OCI-LY3 (cell line): Measurements from ENCODE around the gene OR4F15.

Experiments used
- H2AFZ ChIP-seq: fragments of 200-600, 300-600 bp; shearing (Covaris generic); 2 replicates; pipeline ENCODE4 v1.6.0; 2014; ENCODE audit warnings: antibody characterized with exemption, low read depth, low read length
- H3K27ac ChIP-seq: fragments of 200-600, 300-600 bp; sonication (generic); 2 replicates; pipeline ENCODE4 v1.5.1; 2014; ENCODE audit warnings: mild to moderate bottlenecking, low read length, moderate library complexity, mixed read lengths
- H3K27me3 ChIP-seq: fragments of 200-600, 300-600 bp; sonication (generic); 2 replicates; pipeline ENCODE4 v1.6.1; 2014; ENCODE audit warnings: low read depth, low read length, mixed read lengths
- H3K36me3 ChIP-seq: fragments of 200-600, 300-600 bp; sonication (generic); replicated peaks from 2 replicates; pipeline ENCODE3; 2014; ENCODE audit warnings: low read depth, low read length, mixed read lengths
- H3K4me1 ChIP-seq: fragments of 300-600, 200-600 bp; sonication (generic); 2 replicates; pipeline ENCODE4 v1.6.1; 2014; ENCODE audit warnings: low read length, mixed read lengths
- H3K4me2 ChIP-seq: fragments of 200-600, 300-600 bp; sonication (generic); 2 replicates; pipeline ENCODE4 v1.6.1; 2014; ENCODE audit warnings: low read length, mixed read lengths
- H3K4me3 ChIP-seq: fragments of 300-600, 200-600 bp; sonication (generic); 2 replicates; pipeline ENCODE4 v1.5.1; 2014; ENCODE audit warnings: antibody characterized with exemption, mild to moderate bottlenecking, low read length, moderate library complexity
- H3K79me2 ChIP-seq: fragments of 300-600, 200-600 bp; shearing (Covaris generic); 2 replicates; pipeline ENCODE4 v1.6.1; 2014; ENCODE audit warnings: mild to moderate bottlenecking, low read length, mixed read lengths
- H3K9ac ChIP-seq: fragments of 300-600, 200-600 bp; shearing (Covaris generic); 2 replicates; pipeline ENCODE4 v1.6.0; 2014; ENCODE audit warnings: mild to moderate bottlenecking, low read length, moderate library complexity
- H3K9me3 ChIP-seq: fragments of 200-600, 300-600 bp; shearing (Covaris generic); 2 replicates; pipeline ENCODE4 v1.6.1; 2014; ENCODE audit warnings: low read length, mixed read lengths; ENCODE audit not compliant: insufficient read depth
- H4K20me1 ChIP-seq: fragments of 200-600, 300-600 bp; sonication (generic); 2 replicates; pipeline ENCODE4 v1.6.1; 2016; ENCODE audit warnings: low read length, mixed read lengths; ENCODE audit not compliant: insufficient read depth
- EZH2phosphoT487 ChIP-seq: fragments of 200-600 bp; shearing (Covaris generic); IDR thresholded peaks from 2 replicates; pipeline ENCODE4 v1.6.1; 2018; ENCODE audit warnings: antibody characterized with exemption, mixed run types, low read depth
- TF ChIP-seq, protein P1 (sequence below): fragments of 200-600, 300-600 bp; sonication (generic); IDR thresholded peaks from 2 replicates; pipeline ENCODE4 v1.5.1; 2014; ENCODE audit warnings: antibody characterized with exemption, low read length, low read depth

Gene OR4F15

DNA sequence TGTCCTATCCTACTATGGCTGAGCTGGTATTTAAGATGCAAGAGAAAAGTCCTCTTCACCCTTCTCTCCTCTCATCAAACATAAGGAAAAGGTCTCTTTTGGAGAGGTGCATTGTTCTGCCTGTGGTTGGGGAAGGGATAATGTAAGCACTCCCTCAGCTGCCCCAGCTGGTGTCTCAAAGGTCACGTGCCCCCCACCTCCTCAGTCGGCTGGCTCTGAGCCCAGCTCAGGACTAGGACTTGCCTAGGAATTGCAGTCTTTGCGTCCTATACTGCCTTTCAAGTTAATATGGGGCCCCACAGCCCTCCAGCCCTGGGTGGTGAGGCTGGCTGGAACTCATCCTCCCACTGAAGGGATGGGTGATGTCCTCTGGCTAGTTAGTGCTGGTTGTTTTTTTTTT lies 29.7 kb downstream of the OR4F15 start:
- Histone ChIP-seq H2AFZ (no peak overlapping the region), H3K4me2 (no peak overlapping the region), H3K27me3 (no peaks in the 10 kb centered on the region; the same call in 1 of the 2 replicates), H3K4me1 (no peaks in the 10 kb centered on the region), H3K27ac (no peak overlapping the region), H3K79me2 (no peaks in the 10 kb centered on the region), H4K20me1 (no peaks in the 10 kb centered on the region), H3K9ac (no peak overlapping the region), H3K4me3 (no peak overlapping the region), H3K36me3 (no peaks in the 10 kb centered on the region), H3K9me3 (no peaks in the 10 kb centered on the region)
- TF ChIP-seq, protein P1, sequence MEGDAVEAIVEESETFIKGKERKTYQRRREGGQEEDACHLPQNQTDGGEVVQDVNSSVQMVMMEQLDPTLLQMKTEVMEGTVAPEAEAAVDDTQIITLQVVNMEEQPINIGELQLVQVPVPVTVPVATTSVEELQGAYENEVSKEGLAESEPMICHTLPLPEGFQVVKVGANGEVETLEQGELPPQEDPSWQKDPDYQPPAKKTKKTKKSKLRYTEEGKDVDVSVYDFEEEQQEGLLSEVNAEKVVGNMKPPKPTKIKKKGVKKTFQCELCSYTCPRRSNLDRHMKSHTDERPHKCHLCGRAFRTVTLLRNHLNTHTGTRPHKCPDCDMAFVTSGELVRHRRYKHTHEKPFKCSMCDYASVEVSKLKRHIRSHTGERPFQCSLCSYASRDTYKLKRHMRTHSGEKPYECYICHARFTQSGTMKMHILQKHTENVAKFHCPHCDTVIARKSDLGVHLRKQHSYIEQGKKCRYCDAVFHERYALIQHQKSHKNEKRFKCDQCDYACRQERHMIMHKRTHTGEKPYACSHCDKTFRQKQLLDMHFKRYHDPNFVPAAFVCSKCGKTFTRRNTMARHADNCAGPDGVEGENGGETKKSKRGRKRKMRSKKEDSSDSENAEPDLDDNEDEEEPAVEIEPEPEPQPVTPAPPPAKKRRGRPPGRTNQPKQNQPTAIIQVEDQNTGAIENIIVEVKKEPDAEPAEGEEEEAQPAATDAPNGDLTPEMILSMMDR = no peak
- TF ChIP-seq EZH2phosphoT487 = no peak

DNA sequence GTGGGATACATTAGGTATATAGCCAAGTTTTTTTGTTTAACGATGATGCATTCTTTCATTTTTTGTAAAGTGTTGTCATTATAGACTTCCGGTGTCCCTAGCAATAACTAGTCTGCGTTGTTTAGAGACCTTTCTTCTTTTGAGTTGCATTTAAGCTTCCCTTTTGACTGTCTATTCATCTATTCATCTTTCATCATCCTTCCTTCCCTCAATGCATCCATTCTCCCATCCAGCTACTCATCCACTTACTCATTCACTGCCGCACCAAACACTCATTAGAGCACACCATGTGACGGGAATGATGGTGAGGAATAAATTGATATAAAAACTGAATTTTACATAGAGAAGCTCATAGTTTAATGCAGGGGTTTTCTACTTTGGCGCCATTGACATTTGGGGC lies 32.9 kb downstream of the OR4F15 start:
- Histone ChIP-seq H3K36me3 (no peaks in the 10 kb centered on the region), H3K9me3 (no peaks in the 10 kb centered on the region), H3K4me1 (no peaks in the 10 kb centered on the region), H2AFZ (no peak overlapping the region), H3K4me3 (no peak overlapping the region), H3K27me3 (no peaks in the 10 kb centered on the region; the same call in 1 of the 2 replicates), H4K20me1 (no peaks in the 10 kb centered on the region), H3K27ac (no peak overlapping the region), H3K4me2 (no peak overlapping the region), H3K9ac (no peak overlapping the region), H3K79me2 (no peaks in the 10 kb centered on the region)
- TF ChIP-seq EZH2phosphoT487 = no peak
- TF ChIP-seq, protein P1 = no peak

DNA sequence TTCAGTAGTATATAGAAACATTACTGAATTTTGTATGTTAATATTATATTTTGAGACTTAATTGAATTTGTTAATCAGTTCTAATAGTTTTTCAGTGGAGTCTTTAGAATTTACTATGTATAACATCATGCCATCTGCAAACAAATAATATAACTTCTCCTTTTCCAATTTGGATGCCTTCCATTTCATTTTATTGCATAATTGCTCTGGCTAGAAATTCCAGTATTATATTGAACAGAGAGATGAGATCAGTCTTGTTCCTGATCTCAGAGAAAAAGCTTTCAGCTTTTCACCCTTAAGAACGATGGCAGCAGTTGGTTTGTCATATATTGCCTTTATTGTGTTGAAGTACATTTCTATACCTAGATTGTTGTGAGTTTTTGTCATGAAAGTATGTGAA lies 40.4 kb downstream of the OR4F15 start:
- Histone ChIP-seq H3K27me3 (0 out of 2 replicates have a peak, but pooled peaks cover 3% of the 10 kb centered on the region), H3K4me1 (no peaks in the 10 kb centered on the region), H2AFZ (no peak overlapping the region), H4K20me1 (no peaks in the 10 kb centered on the region), H3K9ac (no peak overlapping the region), H3K4me3 (no peak overlapping the region), H3K79me2 (no peaks in the 10 kb centered on the region), H3K4me2 (no peak overlapping the region), H3K36me3 (no peaks in the 10 kb centered on the region), H3K9me3 (no peaks in the 10 kb centered on the region), H3K27ac (no peak overlapping the region)
- no peak for TF ChIP-seq EZH2phosphoT487
- TF ChIP-seq, protein P1 = no peak
